GM18951 (cell line): ENCODE results near the gene STAT5A.
A peak's percentile ranks its signal among the peaks of the same experiment; 100 is the strongest.

Experiments
- POLR2A ChIP-seq: IDR thresholded peaks from 4 replicates; pipeline ENCODE4 v1.6.1; 2011; ENCODE audit warnings: mild to moderate bottlenecking; ENCODE audit not compliant: insufficient read length, insufficient read depth; ENCODE audit errors: extremely low read depth
- in situ Hi-C: fragments of 300-500 bp; cut with MboI; formaldehyde crosslinking; loops from one replicate; pipeline ENCODE4 v1.12.0; 2022; ENCODE audit warnings: low sequenced_read_pairs, mixed read lengths, inconsistent platforms; ENCODE audit not compliant: unreplicated experiment

STAT5A gene

DNA sequence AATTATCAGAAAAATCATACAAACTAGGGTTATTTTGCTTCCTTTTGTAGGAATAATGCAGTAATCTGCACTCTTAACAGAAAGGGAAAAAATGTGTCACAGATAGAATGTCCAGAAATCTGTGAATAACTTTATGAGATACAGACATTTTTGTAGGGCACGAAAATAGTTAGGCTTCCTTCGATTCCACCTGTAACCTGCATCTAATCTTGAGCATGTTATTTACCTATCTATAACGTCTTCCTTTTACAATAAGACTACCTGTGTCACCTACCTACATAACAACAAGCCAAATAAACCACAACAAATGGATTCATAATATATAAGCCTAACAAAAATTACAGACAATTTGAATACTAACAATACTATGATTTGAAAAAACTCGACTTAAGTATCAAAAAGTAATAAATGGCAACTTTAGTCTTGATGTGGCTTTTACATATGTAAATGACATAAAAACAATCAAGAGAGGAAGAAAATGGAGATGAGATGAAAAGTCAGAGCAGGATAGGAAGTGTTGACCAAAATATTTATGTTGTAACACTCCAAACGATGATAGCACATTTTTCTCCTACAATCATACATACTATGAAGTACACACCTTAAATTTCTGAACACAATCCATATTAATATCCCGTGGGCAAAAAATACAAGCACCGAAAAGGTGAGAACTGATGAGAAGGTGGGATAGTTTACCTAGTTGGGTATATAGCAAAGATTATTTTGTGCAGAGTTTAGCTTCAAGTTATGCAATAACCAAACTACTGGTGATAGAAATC is 14.6 kb upstream of the STAT5A start:
- no peak for TF ChIP-seq POLR2A
- in situ Hi-C loops, result no loop called here

DNA sequence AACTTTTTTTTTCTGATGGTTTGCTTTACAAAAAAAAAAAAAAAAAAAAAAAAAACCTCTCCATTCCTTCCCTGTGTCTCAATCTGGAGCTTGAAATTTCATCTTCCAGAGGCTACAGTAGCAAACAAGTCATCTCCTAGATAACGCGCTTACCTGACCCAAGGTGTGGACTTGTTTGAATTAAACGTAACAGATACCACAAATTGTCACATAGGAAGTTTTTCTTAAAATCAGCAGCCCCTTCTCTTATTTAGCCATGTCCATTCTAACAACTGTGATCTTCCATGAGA is 14.1 kb upstream of the STAT5A start:
- in situ Hi-C loops, result no loop called here
- TF ChIP-seq POLR2A, result no peak

DNA sequence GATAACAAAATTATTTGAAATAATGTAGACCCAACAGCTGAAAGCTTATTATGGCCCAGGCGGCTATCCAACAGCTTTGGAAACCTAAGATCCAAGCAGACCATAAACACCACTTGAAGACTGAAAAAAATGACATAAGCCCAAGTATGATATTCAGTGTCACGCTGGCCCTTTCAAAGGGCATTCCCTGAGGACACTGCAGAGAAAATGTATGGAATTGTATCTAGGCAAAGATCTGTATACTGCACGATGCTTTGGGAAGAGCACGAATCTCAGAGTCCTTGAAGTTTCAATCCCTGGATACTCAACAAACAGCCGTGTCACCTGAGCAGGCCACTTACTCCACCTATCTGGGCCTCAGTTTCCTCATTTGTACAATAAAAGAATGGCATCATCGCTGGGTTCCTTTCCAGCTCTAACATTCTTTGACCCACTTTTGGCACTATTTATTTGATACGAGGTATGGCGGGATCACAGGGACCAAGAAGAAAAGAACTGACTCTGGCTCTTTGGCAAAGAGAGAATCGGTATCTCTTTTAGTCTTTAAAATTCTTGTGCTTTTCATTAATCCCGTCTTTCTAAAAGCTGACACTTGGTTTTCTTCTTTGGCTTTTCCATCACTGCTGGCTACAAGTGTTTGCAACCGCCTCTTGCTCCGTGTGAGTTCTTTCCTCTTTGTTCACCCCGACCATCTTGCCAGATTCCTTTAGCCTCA is 13.3 kb upstream of the STAT5A start:
- in situ Hi-C loops, result no loop called here
- TF ChIP-seq POLR2A, result no peak

DNA sequence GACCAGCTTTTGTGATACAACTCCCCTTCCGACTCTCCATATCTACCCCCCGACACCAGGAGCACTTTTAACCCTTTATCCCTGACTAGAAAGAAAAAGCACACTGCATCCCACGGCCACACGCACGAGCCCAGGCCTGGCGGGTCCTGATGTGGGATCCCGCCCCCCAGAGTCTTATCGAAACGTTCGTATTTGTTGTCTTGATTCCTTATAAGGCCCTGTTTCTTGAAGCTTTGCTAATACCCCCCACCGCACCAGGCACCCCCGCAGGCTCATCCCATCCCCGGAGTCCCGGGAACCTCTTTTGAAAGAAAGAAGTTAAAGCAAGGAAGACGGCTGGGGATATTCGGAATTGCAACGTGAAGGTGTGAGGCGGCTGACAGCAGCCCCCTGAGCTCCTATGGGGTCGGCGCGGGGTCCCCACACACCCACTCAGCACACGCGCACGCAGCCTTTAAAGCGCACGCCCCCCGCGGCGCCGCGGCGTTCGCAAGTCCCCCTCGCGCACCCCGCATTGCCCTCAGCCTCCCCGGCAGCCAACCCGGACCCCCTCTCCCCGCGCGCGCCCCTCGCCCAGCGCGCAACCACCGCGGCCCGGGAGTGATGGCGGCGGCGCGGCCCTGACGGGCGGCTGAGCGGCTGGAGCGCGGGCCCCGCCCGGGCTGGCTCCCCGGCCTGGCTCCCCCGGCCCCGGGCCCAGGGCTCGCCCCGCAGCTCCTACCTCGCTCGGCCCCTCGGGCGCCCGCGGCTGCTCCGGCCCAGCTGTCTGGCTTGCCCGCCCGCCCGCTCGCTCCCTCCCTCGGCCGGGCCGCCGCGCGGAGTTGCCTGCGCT is 12.6 kb upstream of the STAT5A start:
- in situ Hi-C loops, result no loop called here

DNA sequence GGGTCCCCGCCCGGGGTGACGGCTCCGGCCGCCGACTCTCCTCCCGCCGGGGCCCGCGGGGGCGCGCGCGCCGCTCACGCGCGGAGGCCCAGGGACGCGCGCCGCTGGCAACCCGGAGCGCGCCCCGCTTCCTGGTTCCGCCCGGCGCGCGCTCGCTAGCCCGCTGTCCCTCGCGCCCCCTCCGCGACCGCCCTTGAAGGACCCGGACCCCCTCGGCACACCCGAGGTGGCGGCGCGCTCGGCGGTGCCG is 12.0 kb upstream of the STAT5A start, which contains the start of gene STAT5B:
Gene STAT5B (minus strand): TSS at position 33 of the 250 bp plus-strand sequence. CDS start 44,264 bp downstream, outside the sequence.
- in situ Hi-C loops, result no loop called here
- TF ChIP-seq POLR2A, result peak; percentile 83

More for the DNA sequence above, 12.6 kb upstream of the STAT5A start:
- no peak for TF ChIP-seq POLR2A

DNA sequence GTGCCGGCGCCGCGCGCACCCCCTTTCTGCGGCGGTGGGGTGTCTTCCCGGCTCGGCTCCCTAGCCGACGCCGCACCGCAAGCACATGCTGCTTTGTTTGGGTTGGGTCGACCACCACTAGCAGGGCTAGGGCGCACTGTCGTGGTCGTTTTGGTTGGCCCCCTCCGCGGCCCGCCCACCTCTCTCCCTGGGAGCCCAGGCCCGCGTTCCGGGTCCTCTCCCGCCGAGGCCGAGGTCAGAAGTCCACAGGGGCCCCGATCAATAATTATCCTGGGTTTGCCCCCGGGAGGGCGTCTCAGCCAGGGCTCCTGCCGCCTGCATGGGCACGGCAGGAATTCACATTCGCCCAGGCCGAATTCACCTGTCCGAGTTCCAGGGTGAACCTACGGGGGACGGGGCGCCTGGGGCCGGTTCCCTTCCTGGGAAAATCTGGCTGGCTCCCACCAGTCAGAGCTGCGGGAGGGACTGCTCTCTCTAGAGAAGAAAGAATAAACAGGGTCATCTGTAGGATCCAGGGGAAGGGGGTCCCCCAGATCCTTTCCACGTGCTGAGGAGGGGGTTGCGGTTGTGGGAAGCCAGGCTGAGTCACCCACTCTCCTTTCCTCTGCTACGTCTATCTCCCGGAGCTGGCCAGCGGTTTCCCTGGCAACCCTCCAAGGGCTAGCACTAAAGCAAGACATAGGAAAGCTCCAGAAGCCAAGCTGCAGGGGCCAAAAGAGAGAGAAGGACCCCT is 11.5 kb upstream of the STAT5A start:
- TF ChIP-seq POLR2A, result no peak
- in situ Hi-C loops, result no loop called here

DNA sequence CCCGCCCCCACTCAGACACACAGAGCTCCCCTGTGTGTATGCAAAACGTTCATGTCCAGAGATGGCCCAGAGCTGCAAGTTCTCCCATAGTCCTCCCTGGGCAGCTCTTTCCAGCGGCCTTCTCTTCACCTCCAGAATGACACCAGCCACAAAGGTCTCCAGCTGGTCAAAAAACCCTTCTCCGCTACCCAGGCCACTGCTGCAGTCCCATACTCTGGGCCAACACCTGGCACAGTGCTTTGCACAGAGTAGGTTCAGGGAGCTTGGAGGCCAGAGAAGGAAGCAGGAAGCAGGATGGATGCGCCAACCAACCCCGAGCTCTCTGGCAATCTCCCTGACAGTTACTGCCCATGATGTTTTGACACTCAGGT is 11.0 kb upstream of the STAT5A start:
- TF ChIP-seq POLR2A, result no peak
- in situ Hi-C loops, result no loop called here

DNA sequence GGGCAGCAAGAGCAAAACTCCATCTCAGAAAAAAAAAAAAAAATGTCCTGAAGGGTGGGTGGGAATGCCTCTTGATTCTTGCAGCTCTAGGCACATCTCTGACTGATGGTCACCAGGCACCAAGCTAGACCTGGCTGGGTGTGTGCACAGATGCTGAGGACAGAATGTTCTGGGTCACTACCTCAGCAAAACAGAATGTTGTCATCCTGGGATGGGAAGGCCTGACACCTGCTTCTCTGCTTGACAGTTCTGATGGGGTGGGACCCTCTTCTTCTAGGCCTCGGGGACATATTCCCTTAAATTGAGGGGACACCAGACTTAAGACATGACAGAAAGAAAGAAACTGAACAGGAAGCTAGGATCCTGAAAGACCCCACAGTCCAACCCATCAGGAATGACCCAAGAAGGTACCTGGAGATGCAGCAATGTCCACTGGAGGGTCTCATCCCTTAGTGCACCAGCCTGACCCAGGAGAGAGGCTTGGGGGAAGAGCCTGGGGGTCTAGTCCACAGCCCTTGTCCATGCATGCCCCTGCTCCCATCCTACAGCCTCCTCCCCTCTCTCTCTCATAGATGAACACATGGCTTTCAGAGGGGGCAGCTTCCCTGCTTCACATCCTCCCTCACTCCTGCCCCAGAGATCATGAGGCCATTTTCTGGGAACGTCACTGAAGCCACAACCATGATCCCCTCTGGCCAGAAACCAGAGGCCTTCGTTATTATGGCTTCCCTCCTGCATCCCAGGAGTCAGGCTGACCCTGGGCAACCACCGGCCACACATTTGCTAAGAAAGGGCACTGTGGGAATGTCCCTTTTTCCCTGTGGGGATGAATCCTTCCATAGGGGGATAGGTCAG is 8.3 kb upstream of the STAT5A start:
- no peak for TF ChIP-seq POLR2A
- in situ Hi-C loops, result no loop called here

DNA sequence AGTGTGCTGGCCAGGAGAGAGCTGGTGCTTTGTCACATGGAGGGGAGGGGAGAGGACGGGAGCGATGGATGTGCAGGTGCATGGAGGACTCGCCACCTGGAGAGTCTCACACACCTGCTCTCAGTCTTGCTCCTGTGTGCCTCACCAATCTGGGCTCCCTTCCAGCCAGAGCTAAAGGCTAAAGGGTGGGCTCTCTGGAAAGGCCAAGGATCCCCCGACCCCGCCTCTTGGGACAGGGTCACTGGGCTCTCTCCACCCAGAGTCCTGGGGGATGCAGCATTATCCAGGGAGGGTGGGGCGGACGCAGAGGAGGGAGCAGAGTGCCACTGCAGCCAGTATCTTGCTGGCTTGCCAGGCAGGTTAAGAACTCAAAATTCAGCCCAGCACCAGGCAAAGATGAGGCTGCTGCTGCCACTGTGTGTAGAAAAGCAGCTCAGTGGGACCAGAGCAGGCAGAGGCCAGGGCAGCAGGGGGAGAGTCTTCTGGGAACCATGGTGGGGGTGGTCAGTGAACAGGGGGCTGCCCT is 6.7 kb upstream of the STAT5A start:
- in situ Hi-C loops, result no loop called here
- no peak for TF ChIP-seq POLR2A

DNA sequence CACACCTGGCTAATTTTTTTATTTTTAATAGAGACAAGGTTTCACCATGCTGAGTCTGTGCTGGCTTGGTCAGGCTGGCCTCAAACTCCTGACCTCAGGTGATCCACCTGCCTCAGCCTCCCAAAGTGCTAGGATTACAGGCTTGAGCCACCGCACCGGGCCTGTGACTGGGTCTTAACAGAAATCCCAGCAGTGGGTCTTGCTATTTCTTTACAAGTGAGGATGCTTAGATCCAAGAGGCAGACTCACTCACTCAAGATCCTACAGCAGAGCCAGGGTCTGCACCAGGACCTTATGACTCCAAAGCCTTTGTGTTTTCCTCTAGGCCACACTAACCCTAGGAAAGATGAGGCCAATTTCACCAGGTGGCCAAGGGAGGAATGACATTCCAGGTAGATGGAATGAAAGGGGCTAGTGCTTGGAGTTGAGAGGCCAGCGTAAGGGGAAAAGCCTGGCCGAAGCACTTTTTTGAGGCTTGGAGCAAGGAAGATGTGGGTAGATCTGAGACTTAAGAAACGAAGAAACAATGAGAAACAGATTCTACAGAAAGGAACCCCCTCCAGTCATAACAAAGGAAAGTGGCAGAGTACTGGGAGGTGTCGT is 5.7 kb upstream of the STAT5A start:
- TF ChIP-seq POLR2A, result no peak
- in situ Hi-C loops, result no loop called here

DNA sequence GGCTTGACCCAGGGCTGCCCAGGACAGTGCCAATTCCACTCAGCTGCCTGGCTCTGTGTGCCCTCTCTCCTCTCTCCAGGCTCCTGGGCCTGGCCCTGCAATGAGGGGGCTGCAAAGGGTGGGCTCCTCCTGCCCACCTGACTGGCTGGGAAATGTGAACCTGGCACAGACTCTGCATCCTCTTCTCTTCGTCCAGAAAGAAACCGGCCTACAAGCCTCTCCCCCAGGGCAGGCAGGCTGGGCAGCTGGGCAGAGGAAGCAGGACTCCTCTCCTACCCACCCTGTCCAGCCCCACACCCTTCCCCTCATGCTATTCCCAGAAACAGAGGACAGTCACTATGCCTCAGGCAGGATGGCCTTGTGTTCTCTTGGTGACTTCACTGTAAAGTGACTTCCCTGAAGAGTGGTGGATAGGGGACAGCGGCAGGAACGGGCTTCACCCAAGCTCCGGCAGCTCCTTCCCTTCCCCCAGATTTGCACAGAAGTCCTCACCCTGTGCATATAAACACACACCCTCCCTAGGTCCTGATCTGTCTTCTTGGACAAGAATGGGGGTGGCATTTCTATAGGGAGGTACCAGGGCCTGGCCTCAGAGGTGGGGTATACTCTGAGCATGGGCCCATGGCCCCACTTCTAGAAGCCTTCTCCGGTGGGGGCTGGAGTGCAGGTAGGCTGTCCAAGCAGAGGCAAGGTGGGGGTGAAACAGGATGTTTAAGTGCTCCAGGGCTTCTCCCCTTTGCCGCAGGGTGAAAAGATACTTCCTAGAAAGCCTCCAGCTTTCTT is 4.9 kb upstream of the STAT5A start:
- in situ Hi-C loops, result no loop called here
- TF ChIP-seq POLR2A, result no peak
